ENCODE measurements around the gene PHF19. TPM values are rescaled to one million over a fixed set of nuclear protein-coding genes. Genes with fewer than 3 reads are reported as not detected.

Gene PHF19
- total RNA-seq: 100 to 1,000 TPM; 216 to 226 TPM

- Mint-ChIP-seq H3K27ac (peak within 1 kb of the TSS; percentile 93), H3K4me1 (peaks cover 79% of the 10 kb centered on the region), H3K9me3 (peaks cover 1% of the 10 kb centered on the region), H3K36me3 (peaks cover 67% of the 10 kb centered on the region), H3K27me3 (no peaks in the 10 kb centered on the region), H3K4me3 (peak within 1 kb of the TSS; percentile 83)
- peak; percentile 69 for DNase-seq
Observed at GRCh38 chr9:120876842-120877240, at the start of gene PHF19. Gene PHF19 (minus strand): TSS chr9:120877188. CDS start chr9:120874741, 2,447 bp downstream.

GRCh38 chr9:120926397-120926928 lies 49.5 kb upstream of the PHF19 start, which contains the start of gene TRAF1:
Gene TRAF1 (minus strand): TSS chr9:120926796. CDS start chr9:120926075, 721 bp downstream.
- Mint-ChIP-seq H3K27me3 (no peaks in the 10 kb centered on the region), H3K36me3 (peaks cover 71% of the 10 kb centered on the region), H3K4me3 (peak within 1 kb of the TSS; percentile 93), H3K9me3 (peaks cover 1% of the 10 kb centered on the region), H3K27ac (peak within 1 kb of the TSS; percentile 93), H3K4me1 (peaks cover 75% of the 10 kb centered on the region)
- no peak for DNase-seq

GRCh38 chr9:120925535-120926396 lies 48.8 kb upstream of the PHF19 start:
- Mint-ChIP-seq H3K27me3 (no peaks in the 10 kb centered on the region), H3K27ac (peak overlapping the region; percentile 93), H3K4me3 (peak overlapping the region; percentile 93), H3K4me1 (peaks cover 74% of the 10 kb centered on the region), H3K36me3 (peaks cover 75% of the 10 kb centered on the region), H3K9me3 (no peaks in the 10 kb centered on the region)
- peak; percentile 84 for DNase-seq

GRCh38 chr9:120924698-120925534 lies 47.9 kb upstream of the PHF19 start:
- peak overlapping the region; percentile 93 for H3K27ac Mint-ChIP-seq
- peaks cover 77% of the 10 kb centered on the region for H3K36me3 Mint-ChIP-seq
- H3K4me3 Mint-ChIP-seq: peak overlapping the region; percentile 93
- H3K4me1 Mint-ChIP-seq: peaks cover 75% of the 10 kb centered on the region
- no peaks in the 10 kb centered on the region for H3K9me3 Mint-ChIP-seq
- H3K27me3 Mint-ChIP-seq: no peaks in the 10 kb centered on the region
- no peak for DNase-seq

GRCh38 chr9:120923620-120924328 lies 46.8 kb upstream of the PHF19 start:
- Mint-ChIP-seq H3K4me1 (peaks cover 75% of the 10 kb centered on the region), H3K9me3 (no peaks in the 10 kb centered on the region), H3K27me3 (no peaks in the 10 kb centered on the region), H3K36me3 (peaks cover 85% of the 10 kb centered on the region), H3K4me3 (peak overlapping the region; percentile 93), H3K27ac (peak overlapping the region; percentile 93)
- DNase-seq: no peak

GRCh38 chr9:120922404-120923195 lies 45.6 kb upstream of the PHF19 start:
- peaks cover 88% of the 10 kb centered on the region for H3K36me3 Mint-ChIP-seq
- DNase-seq: no peak
- H3K4me1 Mint-ChIP-seq: peaks cover 77% of the 10 kb centered on the region
- H3K27ac Mint-ChIP-seq: peak overlapping the region; percentile 93
- H3K4me3 Mint-ChIP-seq: peak overlapping the region; percentile 93
- peaks cover 3% of the 10 kb centered on the region for H3K9me3 Mint-ChIP-seq
- no peaks in the 10 kb centered on the region for H3K27me3 Mint-ChIP-seq

- peaks cover 94% of the 10 kb centered on the region for H3K36me3 Mint-ChIP-seq
- no peaks in the 10 kb centered on the region for H3K27me3 Mint-ChIP-seq
- H3K9me3 Mint-ChIP-seq: peaks cover 3% of the 10 kb centered on the region
- peak overlapping the region; percentile 93 for H3K27ac Mint-ChIP-seq
- H3K4me1 Mint-ChIP-seq: peaks cover 77% of the 10 kb centered on the region
- DNase-seq: no peak
- H3K4me3 Mint-ChIP-seq: peak overlapping the region; percentile 93
Observed at GRCh38 chr9:120921661-120922181, 44.7 kb upstream of the PHF19 start.

GRCh38 chr9:120920806-120921178 lies 43.8 kb upstream of the PHF19 start:
- H3K27ac Mint-ChIP-seq: peak overlapping the region; percentile 93
- H3K36me3 Mint-ChIP-seq: peaks cover 97% of the 10 kb centered on the region
- H3K9me3 Mint-ChIP-seq: peaks cover 3% of the 10 kb centered on the region
- no peaks in the 10 kb centered on the region for H3K27me3 Mint-ChIP-seq
- DNase-seq: no peak
- H3K4me3 Mint-ChIP-seq: peak overlapping the region; percentile 93
- peaks cover 78% of the 10 kb centered on the region for H3K4me1 Mint-ChIP-seq

- peaks cover 3% of the 10 kb centered on the region for H3K9me3 Mint-ChIP-seq
- peak overlapping the region; percentile 93 for H3K27ac Mint-ChIP-seq
- H3K4me1 Mint-ChIP-seq: peaks cover 81% of the 10 kb centered on the region
- H3K4me3 Mint-ChIP-seq: peak overlapping the region; percentile 93
- no peaks in the 10 kb centered on the region for H3K27me3 Mint-ChIP-seq
- peaks cover 95% of the 10 kb centered on the region for H3K36me3 Mint-ChIP-seq
- no peak for DNase-seq
Observed at GRCh38 chr9:120919843-120920805, 43.1 kb upstream of the PHF19 start.

GRCh38 chr9:120918931-120919842 lies 42.2 kb upstream of the PHF19 start:
- peaks cover 3% of the 10 kb centered on the region for H3K9me3 Mint-ChIP-seq
- no peaks in the 10 kb centered on the region for H3K27me3 Mint-ChIP-seq
- peak overlapping the region; percentile 93 for H3K4me3 Mint-ChIP-seq
- H3K4me1 Mint-ChIP-seq: peaks cover 85% of the 10 kb centered on the region
- peak overlapping the region; percentile 93 for H3K27ac Mint-ChIP-seq
- no peak for DNase-seq
- peaks cover 95% of the 10 kb centered on the region for H3K36me3 Mint-ChIP-seq

- no peak for DNase-seq
- Mint-ChIP-seq H3K4me3 (peak overlapping the region; percentile 93), H3K4me1 (peaks cover 85% of the 10 kb centered on the region), H3K27ac (peak overlapping the region; percentile 93), H3K27me3 (no peaks in the 10 kb centered on the region), H3K9me3 (peaks cover 3% of the 10 kb centered on the region), H3K36me3 (peaks cover 94% of the 10 kb centered on the region)
Observed at GRCh38 chr9:120917929-120918762, 41.2 kb upstream of the PHF19 start.

All from activated naive CD8-positive, alpha-beta T cell treated with anti-CD3 and anti-CD28 coated beads for 36 hours (primary cell).